Uterus (tissue), 4 donors: ENCODE results near the gene LEMD1. TPM values are rescaled to one million over a fixed set of nuclear protein-coding genes. Genes with fewer than 3 reads are reported as not detected.
"Not testable (repeated sequence)": the region's sequence is repeated elsewhere in the genome, so short reads cannot be mapped to it uniquely, and the experiment has no call there.

ENCODE experiments used
- DNase-seq, 2 donors: peaks; one replicate each; pipeline ENCODE4 v3.0.0-alpha.2; 2019 to 2020
- H3K27ac ChIP-seq, 2 donors: fragments of 200-600 bp; sonication (generic); 1 replicate in 1 of 2; 2 replicates in 1 of 2; pipeline ENCODE4 v1.5.1; 2016 to 2018
- H3K27me3 ChIP-seq, 2 donors: fragments of 200-600 bp; sonication (generic); one replicate each; pipeline ENCODE4 v1.5.1; 2018 to 2019; ENCODE audit warnings: control low read depth in 1 of 2
- H3K36me3 ChIP-seq, 2 donors: fragments of 200-600 bp; sonication (generic); one replicate each; pipeline ENCODE4 v1.5.1; 2019; ENCODE audit warnings: control low read depth in 1 of 2
- H3K4me1 ChIP-seq, 2 donors: fragments of 200-600 bp; sonication (generic); one replicate each; pipeline ENCODE4 v1.5.1; 2018 to 2019; ENCODE audit warnings: control low read depth in 1 of 2
- H3K4me3 ChIP-seq, 2 donors: fragments of 200-600 bp; sonication (generic); 1 replicate in 1 of 2; 2 replicates in 1 of 2; pipeline ENCODE4 v1.5.1; 2018 to 2019; ENCODE audit warnings: mild to moderate bottlenecking in 1 of 2
- H3K9me3 ChIP-seq, 2 donors: fragments of 200-600 bp; sonication (generic); one replicate each; pipeline ENCODE4 v1.5.1; 2019; ENCODE audit warnings: control low read depth in 1 of 2
- POLR2A ChIP-seq, 2 donors: fragments of 450-650 bp; IDR thresholded peaks; one replicate each; pipeline ENCODE4 v1.6.1; 2016; ENCODE audit warnings: antibody characterized with exemption in 2 of 2, mild to moderate bottlenecking in 1 of 2, moderate library complexity in 1 of 2
- intact Hi-C: fragments of 100-400 bp; cut with DNase I; formaldehyde crosslinking; loops from one replicate; pipeline ENCODE4 v1.15.1; 2023; ENCODE audit warnings: low total_unique reads
- total RNA-seq, 4 donors: library from RNA; depleted of rRNA in 3 of 4; stranded (reverse); fragments of >200 nt in 3 of 4; gene quantifications; one replicate each; pipeline versions ENCODE4 v1.1.0 to v1.2.4, GENCODE V29; 2014 to 2023
- TF ChIP-seq, protein P1 (sequence below), 4 experiments: fragments of 200-600 bp in 2 of 4; fragments of 450-650 bp in 2 of 4; sonication (generic) in 2 of 4; IDR thresholded peaks; one replicate each; pipeline ENCODE4 v1.5.1; 2016 to 2019; ENCODE audit warnings: antibody characterized with exemption in 4 of 4, mild to moderate bottlenecking in 2 of 4, moderate library complexity in 1 of 4
- donor health status: DM: yes; HTN: yes; CAD: no.

Gene LEMD1
- total RNA-seq, 4 donors from 2014 or later: 1.6 to 1.8 TPM; not detected in 2

DNA sequence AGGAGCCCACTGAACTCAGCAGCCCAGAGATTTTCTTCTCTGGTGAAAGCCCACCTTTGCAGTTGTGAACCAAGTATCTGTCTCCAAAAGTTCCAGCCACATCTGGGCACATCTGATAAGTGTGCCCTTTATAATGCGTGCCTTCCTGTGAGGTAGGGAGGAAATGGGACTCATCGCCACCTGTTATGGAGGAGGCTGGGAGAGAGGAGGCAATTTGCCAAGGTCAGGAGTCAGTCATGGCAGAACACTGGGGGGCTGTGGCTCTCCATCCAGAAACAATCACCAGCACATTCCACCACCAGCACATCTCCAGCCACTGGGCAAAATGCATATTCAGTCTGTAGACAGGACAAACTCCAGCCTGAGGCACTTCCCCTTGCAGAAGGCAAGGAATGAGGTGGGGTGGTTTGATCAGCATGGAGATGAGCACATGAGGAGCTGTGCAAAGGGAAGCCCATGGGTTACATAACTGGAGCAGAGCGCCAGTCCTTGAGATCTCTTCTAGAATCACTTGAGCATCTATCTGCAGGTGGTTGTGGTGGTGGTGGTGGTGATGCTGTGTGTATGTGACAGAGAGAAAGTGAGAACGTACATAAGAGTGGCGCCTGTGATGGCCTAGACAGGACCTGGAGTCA is 15.0 kb upstream of the LEMD1 start:
- H3K4me1 ChIP-seq: peaks cover 4 to 8% of the 10 kb centered on the region in 2 donors
- no peak overlapping the region for H3K4me3 ChIP-seq
- H3K27me3 ChIP-seq: no peaks in the 10 kb centered on the region
- H3K9me3 ChIP-seq: no peaks in the 10 kb centered on the region
- no peak for DNase-seq
- intact Hi-C loops: no loop called here
- no peak overlapping the region for H3K27ac ChIP-seq
- no peaks in the 10 kb centered on the region for H3K36me3 ChIP-seq
- TF ChIP-seq, protein P1, sequence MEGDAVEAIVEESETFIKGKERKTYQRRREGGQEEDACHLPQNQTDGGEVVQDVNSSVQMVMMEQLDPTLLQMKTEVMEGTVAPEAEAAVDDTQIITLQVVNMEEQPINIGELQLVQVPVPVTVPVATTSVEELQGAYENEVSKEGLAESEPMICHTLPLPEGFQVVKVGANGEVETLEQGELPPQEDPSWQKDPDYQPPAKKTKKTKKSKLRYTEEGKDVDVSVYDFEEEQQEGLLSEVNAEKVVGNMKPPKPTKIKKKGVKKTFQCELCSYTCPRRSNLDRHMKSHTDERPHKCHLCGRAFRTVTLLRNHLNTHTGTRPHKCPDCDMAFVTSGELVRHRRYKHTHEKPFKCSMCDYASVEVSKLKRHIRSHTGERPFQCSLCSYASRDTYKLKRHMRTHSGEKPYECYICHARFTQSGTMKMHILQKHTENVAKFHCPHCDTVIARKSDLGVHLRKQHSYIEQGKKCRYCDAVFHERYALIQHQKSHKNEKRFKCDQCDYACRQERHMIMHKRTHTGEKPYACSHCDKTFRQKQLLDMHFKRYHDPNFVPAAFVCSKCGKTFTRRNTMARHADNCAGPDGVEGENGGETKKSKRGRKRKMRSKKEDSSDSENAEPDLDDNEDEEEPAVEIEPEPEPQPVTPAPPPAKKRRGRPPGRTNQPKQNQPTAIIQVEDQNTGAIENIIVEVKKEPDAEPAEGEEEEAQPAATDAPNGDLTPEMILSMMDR (IDR thresholded peaks at IDR 0.05): no peak
- TF ChIP-seq POLR2A (IDR thresholded peaks at IDR 0.05): no peak

DNA sequence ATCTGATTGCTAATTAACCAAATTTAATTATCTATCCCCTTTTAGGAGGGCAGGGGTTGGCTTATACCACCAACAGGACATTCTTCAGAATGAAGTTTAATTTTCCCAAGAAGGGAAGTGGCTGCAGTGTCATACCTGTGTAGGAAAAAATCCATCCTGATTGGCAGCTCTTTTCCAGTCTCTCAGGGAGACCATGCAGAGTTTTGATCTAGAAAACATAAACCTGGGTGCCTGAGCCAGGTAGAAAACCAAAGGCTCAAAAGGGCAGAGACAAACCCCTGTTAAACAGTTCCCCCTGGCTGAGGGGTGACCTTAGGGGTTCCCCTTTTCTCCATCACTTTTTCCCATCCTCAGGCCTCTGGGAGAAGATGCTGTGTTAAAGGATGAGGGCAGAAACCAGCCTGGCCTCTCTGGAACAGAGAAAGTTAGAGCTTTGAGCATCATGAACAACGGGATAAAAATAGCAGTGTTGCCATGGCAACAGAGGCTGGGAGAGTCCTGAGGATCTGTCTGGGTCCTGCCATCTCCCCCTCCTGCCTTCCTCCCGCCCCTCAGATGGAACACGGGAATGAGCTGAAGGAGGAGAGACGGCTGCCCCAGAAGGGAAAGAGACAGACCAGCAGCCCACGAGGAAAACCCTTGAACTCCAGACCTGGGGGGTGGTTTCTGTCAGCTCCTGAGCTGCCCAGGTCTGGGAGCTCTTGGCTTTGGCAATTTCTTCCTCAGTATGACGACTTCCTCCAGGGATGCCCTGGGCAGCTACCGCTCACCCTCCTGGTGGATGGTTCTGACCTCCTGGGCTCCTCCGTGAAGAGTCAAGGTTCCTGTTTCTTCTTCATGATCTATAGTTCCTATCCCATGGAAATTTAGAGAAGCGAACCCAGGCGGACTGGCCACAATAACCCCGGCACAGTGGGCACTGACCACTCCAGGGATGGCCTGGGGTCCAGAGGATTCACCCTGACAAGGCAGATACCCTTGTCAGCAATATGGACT is 14.0 kb upstream of the LEMD1 start:
- Histone ChIP-seq H3K4me1 (peaks cover 4 to 8% of the 10 kb centered on the region in 2 donors), H3K4me3 (no peak overlapping the region), H3K27me3 (no peaks in the 10 kb centered on the region), H3K36me3 (no peaks in the 10 kb centered on the region), H3K27ac (no peak overlapping the region), H3K9me3 (no peaks in the 10 kb centered on the region)
- intact Hi-C loops: no loop called here
- DNase-seq: no peak
- TF ChIP-seq POLR2A (IDR thresholded peaks at IDR 0.05): no peak
- TF ChIP-seq, protein P1 (IDR thresholded peaks at IDR 0.05): no peak

DNA sequence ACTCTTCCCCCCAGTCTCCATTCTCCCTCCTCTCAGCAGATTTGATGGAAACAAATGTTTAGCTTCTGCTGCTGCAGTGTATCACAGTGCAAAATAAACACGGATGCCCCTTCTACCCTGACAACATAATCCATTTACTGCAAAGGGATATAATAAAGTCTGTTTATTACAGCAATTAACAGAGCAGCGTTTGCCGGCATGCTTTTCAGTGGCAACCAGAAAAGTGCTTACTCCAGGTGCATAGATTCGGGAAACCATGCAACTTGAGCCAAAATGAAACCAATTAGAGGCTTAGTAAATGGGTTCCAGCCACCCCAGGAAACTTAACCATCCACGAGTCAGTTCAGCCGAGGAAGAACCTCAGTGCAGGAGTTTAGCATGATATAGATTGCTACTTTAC is 12.9 kb upstream of the LEMD1 start:
- Histone ChIP-seq H3K4me3 (no peak overlapping the region), H3K27ac (no peak overlapping the region), H3K4me1 (peaks cover 4 to 8% of the 10 kb centered on the region in 2 donors), H3K36me3 (no peaks in the 10 kb centered on the region), H3K9me3 (no peaks in the 10 kb centered on the region), H3K27me3 (no peaks in the 10 kb centered on the region)
- intact Hi-C loops: no loop called here
- no peak for DNase-seq
- TF ChIP-seq, protein P1 (IDR thresholded peaks at IDR 0.05): no peak
- no peak for TF ChIP-seq POLR2A (IDR thresholded peaks at IDR 0.05)

DNA sequence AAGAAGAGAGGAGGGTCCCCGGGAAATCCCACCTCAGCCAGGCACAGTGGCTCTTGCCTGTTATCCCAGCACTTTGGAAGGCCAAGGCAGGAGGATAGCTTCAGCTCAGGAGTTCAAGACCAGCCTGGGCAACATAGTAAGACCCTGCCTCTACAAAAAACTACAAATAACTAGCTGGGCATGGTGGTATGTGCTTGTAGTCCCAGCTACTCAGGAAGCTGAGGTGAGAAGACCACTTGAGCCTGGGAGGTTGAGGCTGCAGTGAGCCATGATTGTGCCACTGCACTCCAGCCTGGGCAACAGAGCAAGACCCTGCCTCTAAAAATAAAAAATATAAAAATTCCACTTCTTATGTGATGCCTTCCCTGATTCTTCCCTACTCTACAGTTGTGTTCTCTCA is 10.8 kb upstream of the LEMD1 start:
- H3K27me3 ChIP-seq, H3K36me3 ChIP-seq, H3K4me3 ChIP-seq, intact Hi-C loops, H3K4me1 ChIP-seq, H3K27ac ChIP-seq, H3K9me3 ChIP-seq, DNase-seq: not testable (repeated sequence)

DNA sequence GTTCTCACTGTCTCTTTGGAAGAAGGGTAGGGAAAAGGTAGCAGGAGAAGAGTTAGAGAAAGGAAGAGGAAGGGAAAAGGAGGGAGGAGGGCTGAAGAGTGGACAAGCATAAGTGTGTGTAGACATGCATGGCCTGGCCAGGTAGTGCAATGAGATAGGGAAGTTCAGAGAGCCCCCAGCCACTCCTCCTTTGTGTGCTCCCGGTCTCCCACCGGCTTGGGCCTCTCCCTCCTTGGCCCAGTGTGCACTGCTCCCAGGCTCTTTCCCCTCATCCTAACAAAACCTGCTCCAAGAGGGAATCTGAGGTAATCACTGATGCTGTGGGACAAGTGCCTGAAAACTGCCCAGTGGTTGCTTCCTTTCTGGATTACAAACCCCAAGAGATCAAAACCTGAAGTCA is 10.3 kb upstream of the LEMD1 start:
- Histone ChIP-seq H3K4me3 (no peak overlapping the region), H3K27ac (no peak overlapping the region), H3K9me3 (no peaks in the 10 kb centered on the region), H3K27me3 (no peaks in the 10 kb centered on the region), H3K36me3 (no peaks in the 10 kb centered on the region), H3K4me1 (no peaks in the 10 kb centered on the region)
- DNase-seq: no peak
- TF ChIP-seq, protein P1 (IDR thresholded peaks at IDR 0.05): no peak
- TF ChIP-seq POLR2A (IDR thresholded peaks at IDR 0.05): no peak
- intact Hi-C loops: no loop called here
